Fibroblast of the aortic adventitia (primary cell): ENCODE measurements around the gene ANKRD6. TPM values are rescaled to one million over a fixed set of nuclear protein-coding genes. Genes with fewer than 3 reads are reported as not detected.

ENCODE experiments used
- DNase-seq: peaks from one replicate; pipeline ENCODE4 v3.0.0-alpha.2; 2010; ENCODE audit warnings: low read depth
- H3K4me3 ChIP-seq: 2 replicates; pipeline ENCODE4 v1.5.1; 2011; ENCODE audit warnings: low read depth, mild to moderate bottlenecking, control low read depth, low read length, moderate library complexity
- total RNA-seq: library from RNA; depleted of rRNA; stranded (reverse); fragments of >200 nt; gene quantifications from 2 replicates; pipeline ENCODE4 v1.2.3, GENCODE V29; 2012; ENCODE audit warnings: low replicate concordance
- TF ChIP-seq, protein P1 (sequence below): IDR thresholded peaks from 2 replicates; pipeline ENCODE4 v1.5.1; 2011; ENCODE audit warnings: mild to moderate bottlenecking, low read length, control low read depth, inconsistent platforms; ENCODE audit not compliant: insufficient read depth

The ANKRD6 gene
- total RNA-seq, 1 donor, result 14.6 TPM

DNA sequence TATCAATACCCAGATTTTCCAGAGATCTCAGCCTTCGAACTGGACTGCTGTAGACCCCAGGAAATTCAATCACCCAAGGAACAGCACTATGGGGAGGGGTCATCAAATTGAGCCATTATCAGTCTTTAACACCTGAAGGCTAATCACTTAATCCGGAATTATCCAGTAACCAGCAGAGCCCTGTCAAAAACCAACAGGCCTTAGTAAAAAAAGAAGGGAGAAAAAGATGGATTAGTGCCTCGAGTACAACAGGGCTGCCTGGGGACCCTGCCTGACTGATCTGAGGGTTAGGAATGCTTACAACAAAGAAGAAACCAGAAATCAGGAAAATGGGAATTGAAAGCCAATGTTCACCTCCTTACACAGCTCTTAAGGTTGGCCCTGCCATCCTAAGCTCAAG lies 28.4 kb upstream of the ANKRD6 start:
- TF ChIP-seq, protein P1, sequence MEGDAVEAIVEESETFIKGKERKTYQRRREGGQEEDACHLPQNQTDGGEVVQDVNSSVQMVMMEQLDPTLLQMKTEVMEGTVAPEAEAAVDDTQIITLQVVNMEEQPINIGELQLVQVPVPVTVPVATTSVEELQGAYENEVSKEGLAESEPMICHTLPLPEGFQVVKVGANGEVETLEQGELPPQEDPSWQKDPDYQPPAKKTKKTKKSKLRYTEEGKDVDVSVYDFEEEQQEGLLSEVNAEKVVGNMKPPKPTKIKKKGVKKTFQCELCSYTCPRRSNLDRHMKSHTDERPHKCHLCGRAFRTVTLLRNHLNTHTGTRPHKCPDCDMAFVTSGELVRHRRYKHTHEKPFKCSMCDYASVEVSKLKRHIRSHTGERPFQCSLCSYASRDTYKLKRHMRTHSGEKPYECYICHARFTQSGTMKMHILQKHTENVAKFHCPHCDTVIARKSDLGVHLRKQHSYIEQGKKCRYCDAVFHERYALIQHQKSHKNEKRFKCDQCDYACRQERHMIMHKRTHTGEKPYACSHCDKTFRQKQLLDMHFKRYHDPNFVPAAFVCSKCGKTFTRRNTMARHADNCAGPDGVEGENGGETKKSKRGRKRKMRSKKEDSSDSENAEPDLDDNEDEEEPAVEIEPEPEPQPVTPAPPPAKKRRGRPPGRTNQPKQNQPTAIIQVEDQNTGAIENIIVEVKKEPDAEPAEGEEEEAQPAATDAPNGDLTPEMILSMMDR, result no peak
- H3K4me3 ChIP-seq, result no peak overlapping the region
- no peak for DNase-seq

DNA sequence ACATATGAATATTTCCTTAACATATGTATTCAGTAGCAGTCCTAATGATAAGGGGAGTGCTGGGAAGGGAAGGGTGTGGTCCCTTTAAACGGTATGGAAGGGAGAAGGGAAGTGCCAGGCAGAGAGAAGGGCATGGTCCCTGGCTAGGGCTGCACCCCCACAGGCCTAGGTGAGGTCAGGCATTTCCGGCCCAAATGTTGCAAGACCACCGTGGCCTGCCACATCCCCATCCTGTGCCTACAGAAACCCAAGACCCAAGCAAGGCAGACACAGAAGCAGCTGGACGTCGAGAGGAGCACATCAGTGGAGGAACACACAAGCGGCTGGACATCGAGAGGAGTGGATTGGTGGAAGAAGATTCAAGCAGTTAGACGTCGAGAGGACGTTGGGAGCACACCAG lies 26.8 kb upstream of the ANKRD6 start:
- TF ChIP-seq, protein P1, result no peak

DNA sequence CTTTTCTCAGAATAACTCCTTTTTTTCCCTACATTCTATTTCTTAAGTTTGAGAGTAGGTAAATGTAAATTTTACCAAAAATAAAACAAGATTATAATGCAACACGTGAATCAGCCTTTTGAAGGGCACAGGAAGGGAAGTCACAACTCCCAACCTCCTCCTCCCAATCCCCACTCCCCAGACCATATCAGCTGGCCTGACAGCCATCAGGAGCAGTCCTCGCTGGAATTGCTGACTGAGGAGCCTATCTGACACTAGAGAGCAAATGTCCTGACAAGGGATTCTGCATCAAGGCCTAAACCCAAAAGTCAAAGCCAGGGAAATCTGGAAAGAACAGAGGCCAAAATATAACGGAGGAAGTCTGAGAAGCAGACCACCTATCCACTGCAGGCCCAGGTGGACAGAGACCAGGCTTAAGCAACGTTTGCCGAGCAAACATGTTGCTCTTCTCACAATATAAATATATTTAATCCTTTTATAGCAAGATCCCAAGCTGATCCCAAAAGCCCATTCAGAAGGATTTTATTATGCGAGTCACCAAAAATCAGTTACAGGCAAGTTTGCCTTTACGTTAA lies 23.4 kb upstream of the ANKRD6 start:
- H3K4me3 ChIP-seq, result no peak overlapping the region
- no peak for DNase-seq
- TF ChIP-seq, protein P1, result no peak

More for the DNA sequence above, 26.8 kb upstream of the ANKRD6 start:
- H3K4me3 ChIP-seq, result no peak overlapping the region
- no peak for DNase-seq

DNA sequence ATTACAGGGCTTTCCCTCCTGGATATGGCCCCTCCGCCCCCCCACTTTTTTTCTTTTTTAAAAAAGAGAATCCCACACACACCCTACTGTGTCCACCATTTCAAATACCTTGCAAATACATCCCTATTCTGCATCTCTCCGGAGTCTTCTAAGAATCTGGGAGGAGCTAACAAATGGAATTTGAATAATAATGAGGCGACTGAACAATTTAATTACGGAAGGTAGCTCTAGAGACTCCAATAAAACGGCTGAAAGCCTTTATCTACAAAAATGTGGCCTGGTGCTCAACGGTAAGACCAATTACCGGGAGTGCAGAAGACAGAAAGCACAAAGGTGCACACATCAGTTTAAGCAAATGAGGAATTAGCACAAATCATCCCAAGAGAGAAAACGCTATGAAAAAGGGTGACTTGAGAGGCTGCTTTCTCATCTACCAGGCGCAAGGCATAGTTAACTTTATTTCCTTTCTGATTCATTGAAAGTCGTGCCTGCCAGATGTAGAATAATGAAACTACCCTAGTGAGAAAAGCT lies 22.7 kb upstream of the ANKRD6 start:
- TF ChIP-seq, protein P1, result no peak
- no peak for DNase-seq
- H3K4me3 ChIP-seq, result no peak overlapping the region

DNA sequence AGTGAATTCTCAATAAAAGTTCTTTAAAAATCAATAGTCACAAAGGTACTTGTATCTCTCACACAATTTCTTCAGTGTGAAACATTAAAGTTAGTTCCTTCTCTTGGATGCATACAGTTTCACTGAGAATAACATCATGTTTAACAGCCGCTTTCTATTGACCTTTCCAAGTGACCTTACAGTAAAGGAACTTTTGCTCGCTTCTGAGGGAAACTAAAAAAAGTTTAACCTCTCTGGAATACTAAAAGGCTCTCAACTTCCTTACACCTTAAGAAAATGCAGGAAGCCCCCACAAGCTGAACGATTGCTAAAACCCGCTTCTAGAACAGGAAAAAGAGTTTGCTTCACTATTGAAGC lies 22.2 kb upstream of the ANKRD6 start:
- no peak for DNase-seq
- no peak overlapping the region for H3K4me3 ChIP-seq
- TF ChIP-seq, protein P1, result no peak

DNA sequence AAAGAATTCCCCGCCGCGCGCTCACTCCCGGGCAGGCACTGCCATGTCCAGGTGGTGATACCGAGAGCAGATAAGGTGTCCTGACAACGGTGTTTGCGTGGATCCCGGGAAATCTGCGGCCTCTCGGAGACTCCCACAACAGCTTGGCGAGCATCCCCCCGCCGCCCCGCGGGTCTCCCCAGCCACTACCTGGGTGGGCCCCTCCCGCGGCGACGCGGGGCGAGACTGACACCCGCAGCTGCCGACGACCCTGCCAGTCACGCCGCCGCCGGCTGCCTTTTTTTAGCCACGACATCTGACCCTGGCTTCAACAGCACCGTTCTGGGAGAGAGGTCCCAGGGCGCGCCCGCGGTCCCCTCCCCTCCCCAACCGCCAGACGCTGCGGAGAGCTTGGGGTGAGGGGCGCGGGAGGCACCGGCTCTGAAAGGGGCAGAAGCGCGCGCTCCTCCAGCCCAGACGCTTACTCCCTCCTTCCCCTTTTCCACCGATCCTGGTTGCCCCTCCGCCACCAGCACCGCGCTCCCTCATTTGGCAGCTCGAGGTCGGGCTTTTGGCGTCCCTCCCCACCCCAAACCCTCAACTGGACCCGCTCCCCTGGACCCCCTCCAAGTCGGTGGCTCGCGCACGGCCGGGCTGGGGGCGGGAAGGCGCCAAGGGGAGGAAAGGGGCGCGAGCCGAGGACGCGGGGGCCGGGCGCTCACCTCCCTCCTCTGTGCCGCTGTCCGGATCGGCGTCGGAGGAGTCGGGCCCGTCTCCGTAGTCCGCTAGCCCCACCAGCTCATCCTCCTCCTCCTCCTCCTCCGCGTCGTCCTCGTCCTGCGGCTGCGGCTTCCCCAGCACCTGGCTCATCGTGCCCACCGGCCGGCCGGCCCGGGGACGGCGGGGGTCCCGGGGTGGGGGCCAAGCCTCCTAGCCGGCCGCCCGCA lies 21.5 kb upstream of the ANKRD6 start:
- H3K4me3 ChIP-seq, result peak overlapping the region; percentile 52
- no peak for DNase-seq
- TF ChIP-seq, protein P1, result no peak
